Globus pallidus (tissue), 1 donor: ENCODE data around the gene GXYLT2.
"Not testable (repeated sequence)": the region's sequence is repeated elsewhere in the genome, so short reads cannot be mapped to it uniquely, and the experiment has no call there.

Experiments
- DNase-seq: peaks from one replicate; pipeline ENCODE4 v3.0.0-alpha.2; 2015; ENCODE audit warnings: low spot score

GXYLT2 gene

DNA sequence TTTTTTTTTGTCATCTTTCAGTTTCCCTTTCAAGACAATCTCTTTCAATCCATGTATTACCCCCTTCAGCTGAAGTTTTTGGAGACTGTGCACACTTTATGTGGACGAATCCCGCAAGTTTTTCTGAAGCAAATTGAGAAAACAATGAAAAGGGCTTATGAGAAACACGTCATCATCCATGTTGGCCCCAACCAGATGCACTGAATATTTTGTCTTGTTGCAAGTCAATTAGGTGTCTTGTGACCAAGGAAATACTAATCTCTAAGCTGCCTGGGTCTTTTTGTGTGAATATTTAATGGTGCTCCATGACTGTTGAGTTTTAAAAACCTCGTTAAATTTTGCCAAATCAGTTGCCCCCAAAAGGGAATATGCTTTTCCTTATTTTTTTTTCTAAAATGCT lies 87.1 kb downstream of the GXYLT2 start:
- no peak for DNase-seq

DNA sequence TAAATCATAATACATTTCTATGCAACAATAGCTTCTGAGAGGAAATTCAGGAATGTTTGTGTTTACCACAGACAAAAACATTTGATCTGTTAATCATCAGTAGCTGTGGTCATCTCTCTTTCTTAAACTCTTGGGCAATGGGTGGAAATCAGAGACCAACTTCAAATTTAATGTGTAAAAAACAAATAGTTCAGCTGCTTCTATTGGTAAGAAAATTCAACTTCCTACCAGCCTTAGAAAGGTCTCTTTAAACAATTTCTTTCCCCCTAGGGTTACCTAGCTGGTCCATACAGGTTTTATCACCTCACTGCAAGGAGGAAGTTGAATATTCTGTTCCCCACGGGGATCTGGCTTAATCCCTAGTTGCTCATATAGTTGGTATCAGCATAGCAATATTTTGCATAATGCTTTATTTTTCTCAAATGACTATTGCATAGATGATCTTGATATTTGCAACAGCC lies 88.5 kb downstream of the GXYLT2 start:
- no peak for DNase-seq

DNA sequence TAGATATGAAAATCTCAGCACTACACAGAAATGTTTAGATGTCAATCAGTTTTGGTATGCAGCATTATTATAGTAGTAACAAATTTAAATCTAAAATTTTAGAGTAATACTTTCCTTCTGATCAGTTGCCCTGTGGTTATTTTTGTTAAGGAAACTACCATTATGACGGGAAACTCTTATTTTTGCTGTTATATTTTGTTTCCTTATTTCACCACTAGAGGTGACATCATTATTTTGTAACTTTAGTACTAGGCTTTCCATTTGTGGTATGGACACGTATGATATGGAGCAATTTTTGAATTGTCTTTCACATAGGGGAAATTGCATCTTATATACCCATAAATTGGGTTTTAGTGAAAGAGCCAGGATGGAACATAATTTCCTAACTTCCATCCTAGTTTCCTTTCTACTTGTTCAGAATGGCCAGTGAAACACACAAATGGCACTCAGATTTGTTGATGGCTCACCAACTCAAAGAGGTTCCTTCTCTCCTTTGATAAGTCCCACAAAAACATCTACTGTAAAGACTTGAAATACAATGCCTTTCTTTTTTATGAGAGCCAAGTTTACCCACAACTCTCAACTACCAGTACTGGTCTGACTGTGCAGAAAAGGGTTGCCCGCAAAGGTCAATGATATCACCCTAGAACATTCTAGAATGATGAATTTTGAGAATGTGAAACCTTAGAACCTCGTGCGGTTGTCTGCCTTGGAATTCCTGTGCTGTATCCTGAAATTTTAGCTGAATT lies 89.4 kb downstream of the GXYLT2 start:
- DNase-seq: no peak

DNA sequence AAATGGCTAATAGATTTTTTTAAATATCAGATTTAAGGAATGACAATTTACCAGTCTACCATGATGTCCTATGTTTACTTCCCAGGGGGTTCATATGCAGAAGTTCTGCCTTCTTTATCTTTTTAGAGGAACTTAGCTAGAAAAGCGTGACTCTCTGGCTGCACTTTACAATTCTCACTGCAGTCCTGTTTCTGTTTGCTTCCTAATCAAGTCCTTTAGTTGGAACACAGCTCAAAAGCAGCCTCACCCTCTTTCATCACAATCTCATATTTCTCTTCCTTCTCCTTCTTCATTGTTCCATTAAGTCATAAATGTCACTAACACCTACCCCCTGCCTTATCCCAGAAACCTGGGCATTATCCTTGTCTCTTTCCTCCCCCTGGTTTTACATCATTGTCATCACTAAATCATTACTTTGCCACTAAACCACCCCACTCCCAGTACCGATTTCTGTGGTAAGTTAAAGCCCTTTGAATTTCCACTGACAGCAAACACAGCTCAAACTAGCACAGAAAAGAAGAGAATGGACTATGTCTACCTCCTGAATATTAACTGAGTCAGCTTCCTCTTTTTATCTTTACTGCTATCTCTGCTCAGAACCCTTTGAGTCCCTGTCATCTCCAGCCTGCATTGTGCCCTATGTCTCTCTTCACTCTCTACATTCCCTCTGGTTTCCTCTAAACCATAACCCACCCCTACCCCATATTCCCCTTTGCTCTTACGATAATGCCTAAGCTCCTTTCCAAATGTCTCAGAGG lies 94.9 kb downstream of the GXYLT2 start:
- DNase-seq: no peak

- DNase-seq: no peak
Observed at GRCh38 chr3:72985576-72985975, 97.7 kb downstream of the GXYLT2 start.

DNA sequence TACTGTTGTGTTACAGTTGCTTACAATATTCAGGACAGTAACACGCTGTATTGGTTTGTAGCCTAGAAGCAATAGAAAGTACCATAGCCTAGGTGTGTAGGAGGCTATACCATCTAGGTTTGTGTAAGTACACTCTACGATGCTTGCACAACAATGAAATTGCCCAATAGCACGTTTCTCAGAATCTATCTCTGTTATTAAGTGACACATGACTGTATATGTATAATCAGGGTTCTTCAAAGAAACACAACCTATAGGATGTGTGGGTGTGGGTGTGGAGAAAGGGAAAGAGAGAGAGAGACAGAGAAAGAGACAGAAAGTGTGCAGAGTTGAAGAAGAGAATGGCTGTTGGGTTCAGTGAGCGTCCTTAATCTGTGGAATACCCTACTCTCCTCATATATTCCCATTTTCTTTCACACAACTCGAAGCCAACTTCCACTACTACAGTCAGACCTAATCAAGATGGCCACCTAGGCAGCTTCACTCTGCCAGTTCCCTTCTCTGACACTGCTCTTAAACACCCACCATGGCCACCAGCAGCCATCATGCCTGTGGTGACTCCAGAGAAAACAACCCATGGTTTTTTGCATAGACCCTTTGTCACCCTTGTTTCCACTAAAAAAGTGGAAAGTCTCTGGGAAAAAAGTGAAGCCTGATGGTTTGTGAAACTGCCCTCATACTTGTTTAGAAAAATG lies 103.0 kb downstream of the GXYLT2 start:
- DNase-seq: no peak

- DNase-seq: no peak
Observed at GRCh38 chr3:72991522-72991921, 103.7 kb downstream of the GXYLT2 start.

DNA sequence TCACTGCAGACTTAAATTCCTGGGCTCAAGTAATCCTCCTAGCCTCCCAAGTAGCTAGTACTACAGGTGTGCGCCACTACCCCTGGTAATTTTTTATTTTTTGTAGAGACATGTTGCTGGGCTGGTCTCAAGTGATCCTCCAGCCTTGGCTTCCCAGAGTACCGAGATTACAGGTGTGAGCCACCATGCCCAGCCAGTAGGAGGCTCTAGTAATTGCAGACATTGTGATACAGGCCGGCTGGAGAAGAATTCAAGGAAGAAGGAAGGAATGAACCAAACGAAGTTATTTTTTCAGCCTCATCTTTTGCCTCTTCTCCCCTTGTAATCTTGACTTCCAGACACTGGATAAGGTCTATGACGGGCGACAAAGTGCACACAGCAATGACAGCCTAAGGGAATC lies 105.5 kb downstream of the GXYLT2 start:
- no peak for DNase-seq

- no peak for DNase-seq
Observed at GRCh38 chr3:72995337-72995736, 107.5 kb downstream of the GXYLT2 start.

GRCh38 chr3:72996121-72996472 lies 108.3 kb downstream of the GXYLT2 start:
- no peak for DNase-seq

DNA sequence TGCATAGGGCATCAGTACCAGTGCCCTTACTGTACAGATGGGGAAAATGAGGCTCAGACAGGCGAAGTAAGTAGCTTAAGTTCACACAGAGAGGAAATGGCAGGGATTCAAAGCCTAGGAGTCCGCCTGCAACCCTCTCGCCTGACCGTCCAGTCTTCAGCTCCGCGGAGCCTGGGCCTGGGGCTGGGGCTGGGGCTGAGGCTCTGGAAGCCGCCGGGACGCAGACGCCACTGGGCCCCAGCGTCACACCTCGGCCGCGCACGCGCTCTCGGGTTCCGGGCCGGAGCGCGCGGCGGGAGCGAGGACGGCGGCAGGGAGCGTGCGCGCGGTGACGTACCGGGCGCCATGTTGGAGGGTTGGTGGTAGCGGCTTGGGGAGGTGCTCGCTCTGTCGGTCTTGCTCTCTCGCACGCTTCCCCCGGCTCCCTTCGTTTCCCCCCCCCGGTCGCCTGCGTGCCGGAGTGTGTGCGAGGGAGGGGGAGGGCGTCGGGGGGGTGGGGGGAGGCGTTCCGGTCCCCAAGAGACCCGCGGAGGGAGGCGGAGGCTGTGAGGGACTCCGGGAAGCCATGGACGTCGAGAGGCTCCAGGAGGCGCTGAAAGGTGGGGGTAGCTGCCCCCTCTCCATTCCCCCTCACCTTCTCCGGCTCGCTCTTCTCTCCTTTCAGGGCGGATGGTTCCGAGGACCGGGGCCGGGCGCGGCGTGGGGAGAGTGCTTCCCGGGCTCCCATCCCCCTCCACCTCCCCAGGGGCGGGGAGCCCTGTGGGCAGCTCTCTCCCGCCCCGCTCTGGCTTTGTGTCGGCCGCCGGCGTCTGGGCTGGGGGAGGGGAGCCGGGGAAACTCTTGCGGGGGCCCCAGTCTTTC lies 108.9 kb downstream of the GXYLT2 start, which contains the start of gene PPP4R2:
Gene PPP4R2, plus strand, starts transcription at position 339 of the 861 bp plus-strand sequence. Its CDS starts 227 bp downstream, at position 566.
- DNase-seq: peak; percentile 84

DNA sequence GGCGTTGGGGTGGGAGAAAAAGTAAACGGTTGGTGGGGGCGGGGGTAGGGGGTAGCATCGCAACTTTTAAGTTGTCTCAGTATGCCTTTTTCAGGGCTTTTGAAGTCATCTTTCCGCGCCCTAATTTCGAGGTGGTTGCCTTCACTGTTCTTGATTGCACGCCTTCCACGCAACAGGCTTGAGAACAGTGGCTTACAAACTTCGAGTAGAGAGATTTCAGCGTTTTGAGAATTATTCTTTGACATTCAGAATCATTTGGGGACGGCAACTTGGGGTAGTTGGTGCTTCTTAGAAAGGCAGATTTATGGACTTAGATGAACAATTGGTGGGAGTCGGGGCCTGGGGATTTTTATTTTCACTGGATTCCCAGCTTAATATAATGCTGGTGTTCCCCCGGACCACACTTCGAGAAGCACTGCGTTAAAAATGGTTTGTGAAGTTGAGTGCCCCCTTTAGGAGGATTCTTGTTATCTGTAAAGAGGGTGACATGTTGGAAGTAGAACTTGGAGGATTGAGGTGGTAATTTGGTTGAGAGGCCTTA lies 109.6 kb downstream of the GXYLT2 start:
- peak; percentile 73 for DNase-seq

- DNase-seq: no peak
Observed at GRCh38 chr3:72998466-72998865, 110.6 kb downstream of the GXYLT2 start.

- DNase-seq: no peak
Observed at GRCh38 chr3:72999951-73000350, 112.1 kb downstream of the GXYLT2 start.

DNA sequence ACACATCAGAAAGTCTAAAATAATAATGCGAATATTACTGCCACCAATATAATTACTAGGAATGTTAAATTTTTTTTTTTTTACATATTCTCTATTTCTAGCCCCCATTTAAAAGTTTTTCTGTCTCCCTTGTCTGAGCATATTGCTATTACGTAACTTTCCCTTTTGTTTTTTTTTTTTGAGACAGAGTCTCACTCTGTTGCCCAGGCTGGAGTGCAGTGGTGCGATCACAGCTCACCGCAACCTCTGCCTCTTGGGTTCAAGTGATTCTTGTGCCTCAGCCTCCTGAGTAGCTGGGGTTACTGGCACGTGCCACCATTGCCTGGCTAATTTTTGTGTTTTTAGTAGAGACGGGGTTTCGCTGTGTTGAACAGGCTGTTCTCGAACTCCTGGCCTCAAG lies 115.2 kb downstream of the GXYLT2 start:
- not testable (repeated sequence) for DNase-seq

DNA sequence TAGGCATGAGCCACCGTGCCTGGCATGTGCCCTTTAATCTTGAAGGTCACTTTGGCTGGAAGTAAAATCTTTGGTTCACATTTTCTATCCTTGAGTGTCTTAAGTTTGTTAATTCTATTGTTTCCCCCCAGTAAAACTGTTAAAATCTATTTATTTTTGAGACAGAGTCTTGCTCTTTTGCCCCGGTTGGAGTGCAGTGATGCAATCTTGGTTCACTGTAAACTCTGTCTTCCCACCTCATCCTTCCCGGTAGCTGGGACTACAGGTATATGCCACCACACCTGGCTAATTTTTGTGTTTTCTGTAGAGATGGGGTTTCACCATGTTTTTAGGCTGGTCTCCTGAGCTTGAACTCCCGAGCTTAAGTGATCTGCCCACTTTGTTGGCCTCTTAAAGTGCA lies 116.5 kb downstream of the GXYLT2 start:
- DNase-seq: no peak

DNA sequence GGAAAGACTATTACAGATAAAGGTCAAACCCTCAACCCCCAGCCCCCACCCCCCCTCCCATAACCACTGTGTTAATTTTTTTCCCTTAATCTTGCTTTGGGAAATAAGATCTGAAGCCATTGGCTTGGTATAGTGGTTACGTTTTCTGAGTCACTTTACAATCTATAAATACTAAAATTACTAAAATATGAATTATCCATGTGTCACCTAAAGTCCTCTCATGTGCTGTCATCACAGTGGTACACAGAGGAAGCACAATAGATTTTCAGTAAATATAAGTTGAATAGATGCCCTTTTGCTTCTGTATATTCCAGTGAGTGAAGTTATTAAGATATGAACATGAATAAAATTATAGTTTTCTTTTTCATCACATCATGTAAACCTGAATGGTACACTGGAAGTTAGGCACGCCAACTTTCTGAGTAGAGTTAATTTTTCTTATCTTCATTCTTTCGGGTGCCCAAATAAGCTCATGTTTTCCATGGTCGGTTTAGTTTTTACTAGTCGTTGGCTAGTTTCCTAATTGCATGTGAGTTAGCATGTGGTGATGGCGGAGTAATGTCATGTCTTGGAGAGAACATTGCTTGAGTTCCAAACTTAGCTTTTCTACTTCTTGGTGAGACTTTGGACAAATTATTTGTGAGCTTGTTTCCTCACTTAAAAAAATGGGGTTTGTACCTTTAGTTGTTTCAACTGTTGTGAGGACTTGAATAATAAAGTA lies 120.3 kb downstream of the GXYLT2 start:
- no peak for DNase-seq

GRCh38 chr3:73009008-73009407 lies 121.2 kb downstream of the GXYLT2 start:
- DNase-seq: no peak

GRCh38 chr3:73009750-73010149 lies 121.9 kb downstream of the GXYLT2 start:
- no peak for DNase-seq

- DNase-seq: no peak
Observed at GRCh38 chr3:73010158-73010557, 122.3 kb downstream of the GXYLT2 start.

- no peak for DNase-seq
Observed at GRCh38 chr3:73018298-73018697, 130.5 kb downstream of the GXYLT2 start.
